Gastrocnemius medialis (tissue), 4 donors: ENCODE results near the gene PICK1. TPM values are rescaled to one million over a fixed set of nuclear protein-coding genes. Genes with fewer than 3 reads are reported as not detected.
"Not testable (repeated sequence)": the region's sequence is repeated elsewhere in the genome, so short reads cannot be mapped to it uniquely, and the experiment has no call there.

Source experiments
- ATAC-seq, 2 donors: fragments of 150-250 bp; one replicate each; pipeline ENCODE4 v1.9.1; 2016
- DNase-seq, 2 donors: peaks; one replicate each; pipeline ENCODE4 v3.0.0-alpha.2; 2019
- H3K27ac ChIP-seq, 4 donors: fragments of 200-600 bp; sonication (generic); 1 replicate in 1 of 4; 2 replicates in 3 of 4; pipeline ENCODE4 v1.5.1; 2016 to 2018; ENCODE audit warnings: mild to moderate bottlenecking in 2 of 4, moderate library complexity in 1 of 4
- H3K27me3 ChIP-seq, 3 donors: fragments of 200-600 bp; sonication (generic) in 2 of 3; 1 replicate in 1 of 3; 2 replicates in 2 of 3; pipeline versions ENCODE4 v1.5.1 to v1.6.0; 2016 to 2019; ENCODE audit warnings: mild to moderate bottlenecking in 1 of 3, moderate library complexity in 1 of 3
- H3K36me3 ChIP-seq, 2 donors: fragments of 200-600 bp; sonication (generic) in 1 of 2; one replicate each; pipeline ENCODE4 v1.5.1; 2017 to 2018
- H3K4me1 ChIP-seq, 2 donors: fragments of 200-600 bp; sonication (generic) in 1 of 2; one replicate each; pipeline ENCODE4 v1.5.1; 2016 to 2017; ENCODE audit warnings: mild to moderate bottlenecking in 2 of 2
- H3K4me3 ChIP-seq, 4 donors: fragments of 200-600 bp; sonication (generic) in 3 of 4; 1 replicate in 1 of 4; 2 replicates in 3 of 4; pipeline ENCODE4 v1.5.1; 2016 to 2019; ENCODE audit warnings: mild to moderate bottlenecking in 2 of 4
- H3K9me3 ChIP-seq, 3 donors: fragments of 200-600 bp; sonication (generic) in 2 of 3; 1 replicate in 1 of 3; 2 replicates in 2 of 3; pipeline ENCODE4 v1.5.1; 2016 to 2019
- CTCF ChIP-seq, 5 experiments: fragments of 450-650 bp in 3 of 5; fragments of 200-600 bp in 2 of 5; sonication (generic) in 2 of 5; IDR thresholded peaks in 4 of 5; conservative IDR thresholded peaks in 1 of 5; 1 replicate in 4 of 5; 2 replicates in 1 of 5; pipeline ENCODE4 v1.5.1; 2016 to 2019; ENCODE audit warnings: antibody characterized with exemption in 5 of 5, mild to moderate bottlenecking in 3 of 5, moderate library complexity in 3 of 5
- POLR2A ChIP-seq, 2 donors: fragments of 450-650 bp; IDR thresholded peaks; one replicate each; pipeline ENCODE4 v1.6.1; 2017; ENCODE audit warnings: antibody characterized with exemption in 2 of 2, mild to moderate bottlenecking in 2 of 2, moderate library complexity in 2 of 2
- in situ Hi-C, 4 donors: fragments of 200-750 bp; cut with MboI; loops; one replicate each; pipeline versions ENCODE4 v1.15.0 to v1.8.0; 2017; ENCODE audit warnings: low sequenced_read_pairs in 4 of 4
- intact Hi-C: fragments of 100-400 bp; cut with DNase I; formaldehyde crosslinking; loops from one replicate; pipeline ENCODE4 v1.15.1; 2023; ENCODE audit warnings: low total_unique reads
- total RNA-seq, 4 donors: library from RNA; depleted of rRNA; stranded (reverse); fragments of >200 nt; gene quantifications; one replicate each; pipeline versions ENCODE4 v1.1.0 to v1.2.3, GENCODE V29; 2016

PICK1 gene
- total RNA-seq, 4 donors from 2014 or later, result 36.4 to 63.8 (median 50.1) TPM

GRCh38 chr22:38077096-38077495 lies 19.9 kb downstream of the PICK1 start:
- no peak overlapping the region for H3K27ac ChIP-seq

GRCh38 chr22:38077595-38077994 lies 20.4 kb downstream of the PICK1 start:
- Histone ChIP-seq H3K4me1 (peaks cover 11 to 14% of the 10 kb centered on the region in 2 donors), H3K27ac (no peak overlapping the region), H3K9me3 (no peaks in the 10 kb centered on the region), H3K4me3 (no peak overlapping the region), H3K36me3 (peaks cover 0 to 27% of the 10 kb centered on the region in 2 donors), H3K27me3 (peaks cover 10 to 12% (median 10%) of the 10 kb centered on the region in 3 donors)
- in situ Hi-C loops (no loop called here), intact Hi-C loops (no loop called here)
- DNase-seq, result no peak
- ATAC-seq, result no peak
- no peak for TF ChIP-seq POLR2A (IDR thresholded peaks at IDR 0.05)
- TF ChIP-seq CTCF (IDR thresholded peaks at IDR 0.05 in 4 of 5, conservative IDR thresholded peaks at IDR 0.05 in 1 of 5), result no peak

More at GRCh38 chr22:38077096-38077495, 19.9 kb downstream of the PICK1 start:
- TF ChIP-seq POLR2A (IDR thresholded peaks at IDR 0.05) (no peak), CTCF (IDR thresholded peaks at IDR 0.05 in 4 of 5, conservative IDR thresholded peaks at IDR 0.05 in 1 of 5) (no peak)
- DNase-seq, result no peak
- Histone ChIP-seq H3K9me3 (no peaks in the 10 kb centered on the region), H3K36me3 (peaks cover 0 to 31% of the 10 kb centered on the region in 2 donors), H3K4me3 (no peak overlapping the region), H3K27me3 (peaks cover 5 to 7% (median 6%) of the 10 kb centered on the region in 3 donors), H3K4me1 (peaks cover 7 to 9% of the 10 kb centered on the region in 2 donors)
- intact Hi-C loops, result no loop called here
- in situ Hi-C loops, result no loop called here
- ATAC-seq, result no peak

- no peak overlapping the region for H3K4me3 ChIP-seq
- H3K27me3 ChIP-seq, result peaks cover 15 to 18% (median 15%) of the 10 kb centered on the region in 3 donors
- intact Hi-C loops, result no loop called here
- in situ Hi-C loops, result no loop called here
- H3K36me3 ChIP-seq, result peaks cover 0 to 21% of the 10 kb centered on the region in 2 donors
- H3K27ac ChIP-seq, result no peak overlapping the region
- DNase-seq, result no peak
- H3K4me1 ChIP-seq, result peaks cover 11 to 15% of the 10 kb centered on the region in 2 donors
- H3K9me3 ChIP-seq, result no peaks in the 10 kb centered on the region
- no peak for TF ChIP-seq POLR2A (IDR thresholded peaks at IDR 0.05)
- TF ChIP-seq CTCF (IDR thresholded peaks at IDR 0.05 in 4 of 5, conservative IDR thresholded peaks at IDR 0.05 in 1 of 5), result no peak
- no peak for ATAC-seq
These were observed 21.0 kb downstream of the PICK1 start for GRCh38 chr22:38078046-38078840.

- DNase-seq, ATAC-seq, in situ Hi-C loops, H3K9me3 ChIP-seq, intact Hi-C loops, H3K27ac ChIP-seq, H3K4me3 ChIP-seq: not testable (repeated sequence)
- H3K4me1 ChIP-seq, result peaks cover 11 to 15% of the 10 kb centered on the region in 2 donors
- H3K27me3 ChIP-seq, result peaks cover 15 to 20% (median 17%) of the 10 kb centered on the region in 3 donors
- H3K36me3 ChIP-seq, result peaks cover 0 to 11% of the 10 kb centered on the region in 2 donors
These were observed 22.0 kb downstream of the PICK1 start for GRCh38 chr22:38079208-38079607.

- DNase-seq, result no peak
- Histone ChIP-seq H3K27ac (no peak overlapping the region), H3K36me3 (peaks cover 0 to 5% of the 10 kb centered on the region in 2 donors), H3K9me3 (no peaks in the 10 kb centered on the region), H3K4me3 (no peak overlapping the region), H3K4me1 (peaks cover 11 to 15% of the 10 kb centered on the region in 2 donors), H3K27me3 (peaks cover 15 to 20% (median 17%) of the 10 kb centered on the region in 3 donors)
- no peak for ATAC-seq
- TF ChIP-seq POLR2A (IDR thresholded peaks at IDR 0.05), result no peak
- no peak for TF ChIP-seq CTCF (IDR thresholded peaks at IDR 0.05 in 4 of 5, conservative IDR thresholded peaks at IDR 0.05 in 1 of 5)
- in situ Hi-C loops (no loop called here), intact Hi-C loops (no loop called here)
These were observed 22.6 kb downstream of the PICK1 start for GRCh38 chr22:38079804-38080203.
